NK-92 (cell line): ENCODE results near the gene GAA.
"Not testable (repeated sequence)": the region's sequence is repeated elsewhere in the genome, so short reads cannot be mapped to it uniquely, and the experiment has no call there.

Experiments used
- DNase-seq: peaks from one replicate; lab custom pipeline; 2025; ENCODE audit not compliant: unreplicated experiment; lab: John Stamatoyannopoulos, UW

Gene GAA

DNA sequence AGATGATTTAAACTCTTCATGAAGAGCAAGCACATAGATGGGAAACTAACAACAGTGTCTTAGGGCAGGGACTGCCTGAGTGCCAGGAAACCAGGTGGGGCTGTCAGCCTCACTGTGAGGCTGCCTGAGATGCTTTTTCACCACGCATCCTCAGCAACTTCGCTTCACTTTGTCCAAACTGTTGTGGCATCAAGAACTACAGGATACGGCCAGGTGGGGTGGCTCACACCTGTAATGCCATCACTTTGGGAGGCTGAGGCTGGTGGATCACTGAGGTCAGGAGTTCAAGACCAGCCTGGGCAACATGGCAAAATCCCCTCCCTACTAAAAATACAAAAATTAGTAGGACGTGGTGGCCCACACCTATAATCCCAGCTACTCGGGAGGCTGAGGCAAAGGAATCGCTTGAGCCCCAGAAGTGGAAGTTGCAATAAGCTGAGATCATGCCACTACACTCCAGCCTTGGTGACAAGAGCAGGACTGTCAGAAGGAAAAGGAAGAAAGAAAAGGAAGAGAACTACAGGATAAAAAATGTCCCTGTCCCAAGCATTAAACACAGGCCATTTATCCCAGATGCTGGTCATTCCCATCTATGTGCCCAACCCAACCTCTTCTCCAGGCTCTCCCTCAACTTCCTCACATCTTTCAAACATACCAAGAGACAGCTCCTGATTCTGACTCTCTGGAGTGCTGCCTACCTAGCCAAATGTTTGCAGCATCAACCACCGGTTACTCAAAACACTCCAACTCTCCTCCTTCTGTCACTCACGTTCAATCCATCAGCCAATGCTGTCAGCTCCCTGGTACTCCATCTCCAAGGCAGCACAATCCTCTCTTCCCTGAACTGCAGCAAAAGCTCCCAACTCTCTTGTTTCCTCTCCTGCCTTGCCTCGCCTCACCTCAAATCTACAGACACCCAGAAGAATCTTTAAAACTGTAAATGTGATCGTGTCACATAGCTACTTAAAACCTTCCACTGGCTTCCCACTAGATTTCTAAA is 44.0 kb downstream of the GAA start:
- no peak for DNase-seq

DNA sequence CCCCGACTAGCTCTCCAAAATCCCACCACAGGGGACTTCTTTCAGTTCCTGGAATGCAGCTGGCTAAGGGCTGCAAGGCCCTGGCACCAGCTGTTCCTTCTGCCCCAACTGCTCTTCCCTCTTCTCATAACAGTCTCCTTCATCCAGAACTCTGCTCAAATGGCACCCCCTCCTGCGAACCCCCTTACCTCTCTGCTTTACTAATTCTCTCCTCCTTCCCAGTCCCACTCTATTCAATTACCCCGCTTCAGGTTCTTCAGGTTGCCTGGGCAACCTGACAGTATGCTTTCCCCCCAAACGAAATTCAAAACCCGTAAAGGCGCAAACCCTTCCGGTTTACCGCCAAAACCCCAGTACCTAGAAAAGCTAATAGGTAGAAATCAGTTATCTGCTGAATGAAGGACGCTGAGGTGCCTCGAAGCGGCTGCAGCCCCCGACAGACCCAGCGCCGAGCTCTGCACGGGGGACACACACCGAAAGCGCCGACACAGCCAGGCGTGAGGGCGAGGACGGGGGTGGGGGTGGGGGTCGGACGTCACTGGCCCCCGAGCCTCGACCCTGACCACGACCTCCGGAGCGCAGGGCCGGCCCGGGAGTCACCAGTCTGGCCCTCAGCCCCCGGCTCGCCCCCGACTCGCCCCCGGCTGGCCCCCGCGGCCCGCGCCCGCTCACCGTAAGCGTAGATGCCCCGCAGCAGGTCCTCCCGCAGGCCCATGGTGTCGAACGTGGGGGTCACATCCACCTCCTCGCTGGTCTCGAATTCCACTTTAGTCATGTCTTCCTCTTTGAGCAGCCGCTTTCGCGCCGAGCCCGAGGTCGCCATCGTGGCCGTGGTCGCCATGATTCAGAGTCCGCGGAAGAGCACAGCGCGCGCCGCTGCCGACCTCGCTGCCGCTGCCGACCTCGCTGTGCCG is 45.0 kb downstream of the GAA start:
- DNase-seq = no peak

DNA sequence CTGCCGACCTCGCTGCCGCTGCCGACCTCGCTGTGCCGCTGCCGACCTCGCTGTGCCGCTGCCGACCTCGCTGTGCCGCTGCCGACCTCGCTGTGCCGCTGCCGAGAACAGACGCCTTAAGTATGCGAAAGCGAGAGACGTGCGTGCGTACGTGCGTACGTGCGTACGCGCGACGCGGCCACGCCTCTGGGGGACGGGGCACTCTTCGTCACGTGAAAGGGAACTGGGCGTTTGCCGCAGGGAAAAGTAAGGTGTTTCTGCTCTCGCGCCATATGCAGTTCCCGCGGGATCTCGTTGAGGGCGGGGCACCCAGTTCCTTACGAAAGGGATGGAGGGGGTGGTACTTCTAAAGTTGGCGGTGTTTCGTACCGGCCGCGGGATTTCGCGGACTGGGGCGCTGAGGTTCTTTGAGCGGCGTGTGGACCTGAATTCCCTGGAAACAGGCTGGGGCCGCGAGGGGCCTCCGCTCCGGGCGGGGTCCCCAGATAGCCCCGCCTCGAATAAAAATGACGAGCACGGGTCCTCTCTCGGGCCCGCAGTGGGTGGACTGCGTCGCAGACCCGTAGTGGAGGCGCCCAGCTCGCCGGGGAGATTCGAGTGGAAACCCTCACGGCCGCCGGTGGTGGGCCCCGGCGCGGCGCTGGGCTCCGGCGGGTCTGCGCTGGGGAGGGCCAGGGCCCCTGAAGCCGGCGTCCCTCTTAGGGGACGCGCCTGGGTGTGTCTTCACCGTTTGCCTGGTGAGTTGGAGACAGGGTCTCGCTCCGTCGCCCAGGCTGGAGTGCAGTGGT is 45.8 kb downstream of the GAA start, which contains the start of gene EIF4A3:
EIF4A3 (minus strand) TSS at position 94 of the 788 bp plus-strand sequence. CDS start 167 bp downstream, outside the sequence.
- DNase-seq = peak; percentile 81

DNA sequence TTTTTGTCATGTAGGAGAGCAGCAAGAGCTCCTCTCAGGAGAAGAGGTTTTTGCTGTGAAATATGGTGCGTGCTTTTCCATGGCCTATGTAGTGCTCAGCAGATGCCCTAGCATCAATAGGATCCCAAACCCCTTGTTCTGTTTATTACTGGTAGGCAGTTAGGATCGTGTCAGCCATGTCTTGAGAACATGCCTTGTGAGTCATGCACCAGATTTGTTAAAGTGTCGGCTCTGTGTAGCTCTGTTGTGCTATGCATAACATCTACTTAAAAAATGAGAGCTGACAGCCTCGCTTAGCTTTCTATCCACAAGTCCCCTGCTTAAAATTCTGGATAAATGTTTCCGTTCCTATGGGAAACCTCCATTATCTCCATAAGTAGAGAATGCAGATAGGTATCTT is 50.0 kb downstream of the GAA start:
- DNase-seq = no peak

DNA sequence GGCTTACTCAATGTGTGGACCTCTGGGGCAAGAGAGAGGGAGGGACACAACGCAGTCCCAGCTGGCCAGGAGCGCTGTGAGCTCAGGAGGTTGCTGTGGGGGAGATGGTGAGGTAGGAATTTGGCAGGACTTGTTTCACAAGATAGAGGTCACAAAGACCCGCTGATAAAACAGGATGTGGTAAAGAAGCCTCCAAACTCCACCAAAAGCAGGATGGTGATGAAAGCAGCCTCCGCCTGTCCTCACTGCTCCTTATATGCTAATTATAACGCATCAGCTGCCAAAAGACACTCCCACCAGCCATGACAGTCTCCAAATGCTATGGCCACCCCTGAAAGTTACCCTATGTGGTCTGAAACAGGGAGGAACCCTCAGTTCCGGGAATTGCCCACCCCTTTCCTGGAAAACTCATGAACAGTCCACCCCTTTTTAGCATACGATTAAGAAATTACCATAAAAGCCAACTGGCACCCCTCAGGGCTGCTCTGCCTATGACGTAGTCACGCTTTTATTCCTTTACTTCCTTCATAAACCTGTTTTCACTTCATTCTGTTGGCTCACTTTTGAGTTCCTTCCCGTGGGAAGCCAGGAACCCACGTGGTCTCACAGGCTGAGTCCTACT is 50.8 kb downstream of the GAA start:
- DNase-seq = no peak

DNA sequence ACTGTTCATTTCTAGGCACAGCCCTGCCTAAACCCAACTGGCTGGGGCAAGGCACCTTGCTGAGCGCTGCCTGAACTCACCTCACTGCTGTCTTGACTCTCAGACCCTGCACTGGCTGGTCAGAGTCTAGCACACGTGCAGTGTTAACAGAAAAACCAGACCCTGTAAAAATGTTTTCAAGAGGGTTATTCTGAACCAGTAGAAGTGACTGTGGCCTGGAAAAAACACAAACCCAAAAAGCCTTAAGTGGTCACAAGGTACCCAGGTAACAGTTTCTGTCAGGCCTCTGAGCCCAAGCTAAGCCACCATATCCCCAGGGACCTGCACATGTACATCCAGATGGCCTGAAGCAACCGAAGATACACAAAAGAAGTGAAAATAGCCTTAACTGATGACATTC is 51.6 kb downstream of the GAA start:
- DNase-seq = no peak

DNA sequence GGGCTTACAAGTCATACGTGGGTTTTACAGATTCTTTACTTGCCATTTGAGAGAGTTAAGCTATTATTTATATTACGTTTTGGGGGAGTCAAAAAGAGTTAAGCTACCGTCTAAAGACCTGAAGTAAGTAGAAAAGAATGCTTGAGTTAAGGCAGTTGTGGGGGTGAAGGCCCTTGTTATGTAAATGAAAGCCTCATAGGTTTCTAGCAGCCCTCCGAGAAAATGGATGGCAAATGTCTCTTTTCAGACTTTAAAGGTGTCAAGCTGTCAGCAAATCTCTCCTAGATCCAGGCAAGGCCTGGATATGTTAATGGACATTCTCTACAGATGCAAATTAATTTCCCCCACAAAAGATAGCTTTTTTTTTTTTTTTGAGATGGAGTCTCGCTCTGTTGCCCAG is 52.8 kb downstream of the GAA start:
- no peak for DNase-seq

DNA sequence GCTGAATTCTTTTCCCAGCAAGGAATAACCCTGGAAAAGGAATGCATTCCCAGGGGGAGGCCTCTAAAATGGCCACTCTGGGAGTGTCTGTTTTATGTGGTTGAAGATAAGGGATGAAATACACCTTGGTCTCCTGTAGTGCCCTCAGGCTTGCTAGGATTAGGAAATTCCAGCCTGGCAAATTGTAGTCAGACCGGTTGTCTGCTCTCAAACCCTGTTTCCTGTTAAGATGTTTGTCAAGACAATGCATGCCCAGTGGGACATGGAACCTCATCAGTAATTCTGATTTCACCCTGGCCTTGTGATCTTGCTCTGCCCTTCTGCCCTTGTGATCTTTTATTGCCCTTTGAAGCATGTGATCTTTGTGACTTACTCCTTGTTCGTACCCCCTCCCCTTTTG is 54.2 kb downstream of the GAA start:
- not testable (repeated sequence) for DNase-seq

DNA sequence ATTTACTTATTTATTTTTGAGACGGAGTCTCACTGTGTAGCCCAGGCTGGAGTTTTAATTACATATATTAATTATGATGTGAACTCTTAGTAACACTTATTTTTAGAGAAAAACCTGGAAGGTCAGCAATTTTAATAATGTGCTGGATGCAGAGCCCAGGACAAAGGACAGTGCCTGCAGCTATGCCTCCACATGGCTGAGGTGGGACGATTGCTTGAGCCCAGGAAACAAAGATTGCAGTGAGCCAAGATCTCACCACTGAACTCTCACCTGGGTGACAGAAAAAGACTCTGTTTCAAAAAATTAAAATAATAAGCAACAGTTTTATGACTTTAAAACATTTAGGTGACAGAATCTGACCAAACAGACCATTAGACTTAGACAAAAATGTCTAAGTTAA is 57.5 kb downstream of the GAA start:
- DNase-seq = no peak

DNA sequence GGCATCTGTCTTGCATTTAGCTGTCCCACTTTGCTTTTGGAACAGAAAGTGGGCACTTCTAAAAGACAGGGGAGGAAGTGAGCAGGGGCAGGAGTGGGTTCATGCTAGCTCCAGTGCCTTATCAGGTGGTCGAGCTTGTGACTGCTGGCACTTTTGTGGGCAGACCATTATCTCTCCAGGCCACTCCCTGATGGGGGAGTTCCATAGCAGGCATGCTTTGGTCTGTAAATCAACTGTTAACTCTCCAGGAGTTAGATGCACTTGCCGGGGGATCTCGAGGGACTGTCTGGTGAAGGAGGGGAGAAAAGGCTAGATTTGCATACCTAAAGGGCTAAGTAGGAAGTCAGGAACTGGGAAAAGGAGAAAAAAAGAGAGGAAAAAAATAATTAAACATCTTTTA is 59.2 kb downstream of the GAA start:
- no peak for DNase-seq

DNA sequence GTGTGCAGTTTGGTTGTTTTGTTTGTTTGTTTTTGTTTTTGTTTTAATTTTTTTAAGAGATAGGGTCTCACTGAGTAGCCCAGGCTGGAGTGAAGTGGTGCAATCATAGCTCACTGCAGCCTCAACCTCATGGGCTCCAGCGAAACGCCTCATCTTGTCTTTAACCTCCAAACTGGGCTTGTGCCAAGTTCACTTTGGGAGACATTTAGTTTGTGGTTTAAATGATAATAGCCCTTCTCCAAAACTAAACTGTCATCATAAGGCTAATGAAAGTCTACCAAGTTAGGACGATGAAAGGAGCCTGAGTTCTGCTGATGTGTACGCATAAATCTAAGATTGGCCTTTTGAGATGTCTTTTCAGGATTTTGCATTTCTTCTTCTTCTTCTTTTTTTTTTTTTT is 62.0 kb downstream of the GAA start:
- no peak for DNase-seq

DNA sequence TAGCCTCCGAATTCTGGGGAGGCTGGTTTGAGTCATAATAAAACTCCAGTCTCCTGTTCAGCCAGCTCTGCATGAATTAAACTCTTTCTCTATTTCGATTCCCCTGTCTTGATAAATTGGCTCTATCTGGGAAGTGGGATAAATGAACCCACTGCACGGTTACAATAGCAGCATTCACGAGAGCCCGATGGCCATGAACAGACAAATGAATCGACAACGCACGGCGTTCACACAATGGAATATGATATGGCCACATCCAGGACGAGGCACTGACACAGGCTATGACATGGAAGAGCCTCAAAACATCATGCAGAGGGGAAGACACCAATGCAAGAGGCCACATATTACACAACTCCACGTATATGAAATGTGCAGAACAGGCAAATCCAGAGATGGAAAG is 62.8 kb downstream of the GAA start:
- DNase-seq = no peak

DNA sequence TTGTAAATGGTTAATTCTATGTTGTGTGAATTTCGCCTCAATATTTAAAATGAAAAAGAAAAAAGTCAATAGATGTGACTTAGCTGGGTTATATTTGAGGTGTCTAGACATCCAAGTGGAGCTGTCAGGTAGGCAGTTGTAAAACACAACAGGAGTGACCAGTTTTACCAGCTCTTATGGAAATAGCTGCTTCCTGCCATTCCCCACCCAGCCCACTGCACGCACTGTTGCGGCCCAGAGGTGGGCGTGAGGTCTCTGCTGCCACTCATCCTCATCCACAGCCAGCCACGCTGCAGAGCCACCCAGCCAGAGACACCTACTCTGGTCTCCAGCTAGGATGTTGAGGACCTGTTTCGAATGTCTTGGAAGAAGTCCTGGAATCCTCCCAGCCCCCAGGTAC is 65.1 kb downstream of the GAA start:
- DNase-seq = no peak

DNA sequence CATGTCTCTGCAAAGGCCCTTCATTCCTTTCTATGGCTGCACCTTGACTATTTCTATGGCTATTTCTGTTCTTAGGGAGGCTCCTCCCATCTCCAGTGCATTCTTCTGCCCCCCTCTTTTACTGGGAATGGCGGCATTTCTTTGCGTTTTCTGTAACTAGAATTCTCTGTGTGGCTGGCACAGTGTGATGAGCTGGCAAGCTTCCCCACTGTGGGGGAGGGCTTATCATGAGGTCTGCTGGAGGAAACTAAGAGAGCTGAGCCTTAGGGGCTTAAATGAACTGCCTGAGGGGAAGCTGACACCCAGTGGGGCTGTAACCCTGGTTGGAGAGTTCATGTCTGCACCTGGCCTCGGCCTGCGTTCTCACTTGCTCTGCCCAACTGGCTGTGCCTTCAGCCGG is 67.0 kb downstream of the GAA start:
- no peak for DNase-seq

DNA sequence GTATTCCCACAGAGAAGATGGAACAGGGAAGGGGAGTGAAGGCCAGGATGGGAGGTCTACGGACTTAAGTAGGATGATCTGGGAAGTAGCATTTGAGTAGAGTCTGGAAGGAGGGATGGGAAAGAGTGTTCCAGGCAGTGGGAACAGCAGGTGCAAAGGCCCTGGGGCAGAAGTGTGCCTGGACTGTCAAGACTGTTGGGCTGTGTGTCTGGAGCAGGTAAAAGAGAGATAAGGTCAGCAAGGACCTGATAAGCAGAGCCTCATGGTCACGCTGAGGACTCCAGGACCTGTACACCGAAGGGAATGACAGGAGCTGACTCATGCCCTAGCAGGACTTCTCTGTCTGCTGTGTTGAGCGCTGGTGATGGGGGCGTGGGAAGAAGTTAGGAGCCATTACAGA is 67.7 kb downstream of the GAA start:
- DNase-seq = no peak
